Measurements from ENCODE around the gene FRAT2. TPM values are rescaled to one million over a fixed set of nuclear protein-coding genes. Genes with fewer than 3 reads are reported as not detected.
A peak's percentile ranks its signal among the peaks of the same experiment; 100 is the strongest.

Gene FRAT2
- total RNA-seq, 1 donor from 2014 or later, result 7.4 TPM

GRCh38 chr10:97327348-97328294, 6.9 kb downstream of the FRAT2 start:
- Mint-ChIP-seq H3K9me3 (ENCODE audit: unreplicated experiment) (peaks cover 2% of the 10 kb centered on the region), H3K4me3 (ENCODE audit: unreplicated experiment) (no peak overlapping the region), H3K27me3 (ENCODE audit: low read depth, unreplicated experiment) (no peaks in the 10 kb centered on the region), H3K27ac (ENCODE audit: unreplicated experiment) (no peak overlapping the region), H3K4me1 (ENCODE audit: low read depth, unreplicated experiment) (peaks cover 20% of the 10 kb centered on the region), H3K36me3 (ENCODE audit: low read depth, unreplicated experiment) (peaks cover 9% of the 10 kb centered on the region)
- FAIRE-seq, result no peak
- TF ChIP-seq, protein P1, sequence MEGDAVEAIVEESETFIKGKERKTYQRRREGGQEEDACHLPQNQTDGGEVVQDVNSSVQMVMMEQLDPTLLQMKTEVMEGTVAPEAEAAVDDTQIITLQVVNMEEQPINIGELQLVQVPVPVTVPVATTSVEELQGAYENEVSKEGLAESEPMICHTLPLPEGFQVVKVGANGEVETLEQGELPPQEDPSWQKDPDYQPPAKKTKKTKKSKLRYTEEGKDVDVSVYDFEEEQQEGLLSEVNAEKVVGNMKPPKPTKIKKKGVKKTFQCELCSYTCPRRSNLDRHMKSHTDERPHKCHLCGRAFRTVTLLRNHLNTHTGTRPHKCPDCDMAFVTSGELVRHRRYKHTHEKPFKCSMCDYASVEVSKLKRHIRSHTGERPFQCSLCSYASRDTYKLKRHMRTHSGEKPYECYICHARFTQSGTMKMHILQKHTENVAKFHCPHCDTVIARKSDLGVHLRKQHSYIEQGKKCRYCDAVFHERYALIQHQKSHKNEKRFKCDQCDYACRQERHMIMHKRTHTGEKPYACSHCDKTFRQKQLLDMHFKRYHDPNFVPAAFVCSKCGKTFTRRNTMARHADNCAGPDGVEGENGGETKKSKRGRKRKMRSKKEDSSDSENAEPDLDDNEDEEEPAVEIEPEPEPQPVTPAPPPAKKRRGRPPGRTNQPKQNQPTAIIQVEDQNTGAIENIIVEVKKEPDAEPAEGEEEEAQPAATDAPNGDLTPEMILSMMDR (IDR thresholded peaks at IDR 0.05; ENCODE audit: insufficient read depth, low read depth, low read length), result no peak
- TF ChIP-seq EZH2 (IDR thresholded peaks at IDR 0.05; ENCODE audit: insufficient read depth, low read length), result no peak
- H4K20me1 ChIP-seq (ENCODE audit: insufficient read depth, low read length), result peaks cover 7% of the 10 kb centered on the region
- H3K36me3 ChIP-seq (ENCODE audit: insufficient read depth, low read length), result no peaks in the 10 kb centered on the region
- no peak overlapping the region for H3K4me3 ChIP-seq (ENCODE audit: insufficient read depth, low read depth, low read length)
- no peak overlapping the region for H3K27ac ChIP-seq (ENCODE audit: low read depth, low read length)
- no peaks in the 10 kb centered on the region for H3K79me2 ChIP-seq (ENCODE audit: insufficient read depth, low read length)
- H3K9ac ChIP-seq (ENCODE audit: low read length), result no peak overlapping the region
- H3K27me3 ChIP-seq (ENCODE audit: insufficient read depth, low read length), result peaks cover 2% of the 10 kb centered on the region
- H2AFZ ChIP-seq (ENCODE audit: low read depth, low read length), result no peak overlapping the region
- H3K4me1 ChIP-seq (ENCODE audit: insufficient read depth, low read length), result peaks cover 5% of the 10 kb centered on the region
- no peaks in the 10 kb centered on the region for H3K9me3 ChIP-seq (ENCODE audit: insufficient read depth, low read depth, low read length)
- DNase-seq (ENCODE audit: low read depth), result no peak
- no peak overlapping the region for H3K4me2 ChIP-seq (ENCODE audit: low read length)

DNA sequence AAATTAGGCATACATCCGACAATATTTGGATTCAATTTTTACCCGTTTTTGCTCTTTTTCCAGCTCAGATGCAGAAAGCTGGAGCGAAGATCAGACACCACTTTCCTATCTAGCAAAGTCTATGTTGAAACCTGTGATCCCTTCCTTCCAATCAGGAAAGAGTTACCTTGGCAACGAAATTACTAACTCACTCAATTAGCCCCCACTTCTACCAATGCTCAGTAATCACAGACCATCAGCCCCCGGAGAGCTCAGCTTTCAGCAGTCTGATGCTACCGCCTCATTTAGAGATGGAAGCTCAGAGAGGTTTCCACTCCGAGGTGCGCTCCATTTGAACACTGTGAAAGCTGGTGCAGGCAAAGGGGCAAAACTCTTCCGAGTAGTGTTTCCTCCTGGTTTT, 8.8 kb downstream of the FRAT2 start:
- Mint-ChIP-seq H3K27me3 (ENCODE audit: low read depth, unreplicated experiment) (peaks cover 8% of the 10 kb centered on the region), H3K4me3 (ENCODE audit: unreplicated experiment) (peak overlapping the region; percentile 50), H3K36me3 (ENCODE audit: low read depth, unreplicated experiment) (peaks cover 9% of the 10 kb centered on the region), H3K4me1 (ENCODE audit: low read depth, unreplicated experiment) (peaks cover 10% of the 10 kb centered on the region), H3K9me3 (ENCODE audit: unreplicated experiment) (peaks cover 2% of the 10 kb centered on the region), H3K27ac (ENCODE audit: unreplicated experiment) (no peak overlapping the region)
- Histone ChIP-seq H3K4me2 (ENCODE audit: low read length) (no peak overlapping the region), H3K36me3 (ENCODE audit: insufficient read depth, low read length) (no peaks in the 10 kb centered on the region), H3K27me3 (ENCODE audit: insufficient read depth, low read length) (peaks cover 16% of the 10 kb centered on the region), H4K20me1 (ENCODE audit: insufficient read depth, low read length) (no peaks in the 10 kb centered on the region), H3K4me3 (ENCODE audit: insufficient read depth, low read depth, low read length) (no peak overlapping the region), H2AFZ (ENCODE audit: low read depth, low read length) (no peak overlapping the region), H3K9me3 (ENCODE audit: insufficient read depth, low read depth, low read length) (no peaks in the 10 kb centered on the region), H3K27ac (ENCODE audit: low read depth, low read length) (no peak overlapping the region), H3K79me2 (ENCODE audit: insufficient read depth, low read length) (no peaks in the 10 kb centered on the region), H3K9ac (ENCODE audit: low read length) (no peak overlapping the region), H3K4me1 (ENCODE audit: insufficient read depth, low read length) (no peaks in the 10 kb centered on the region)
- FAIRE-seq (no peak), DNase-seq (ENCODE audit: low read depth) (no peak)
- TF ChIP-seq EZH2 (IDR thresholded peaks at IDR 0.05; ENCODE audit: insufficient read depth, low read length), result no peak
- TF ChIP-seq, protein P1 (IDR thresholded peaks at IDR 0.05; ENCODE audit: insufficient read depth, low read depth, low read length), result no peak

- H4K20me1 ChIP-seq (ENCODE audit: insufficient read depth, low read length), result no peaks in the 10 kb centered on the region
- no peaks in the 10 kb centered on the region for H3K9me3 ChIP-seq (ENCODE audit: insufficient read depth, low read depth, low read length)
- DNase-seq (ENCODE audit: low read depth), result no peak
- peaks cover 8% of the 10 kb centered on the region for H3K4me1 ChIP-seq (ENCODE audit: insufficient read depth, low read length)
- Mint-ChIP-seq H3K4me3 (ENCODE audit: unreplicated experiment) (no peak overlapping the region), H3K27me3 (ENCODE audit: low read depth, unreplicated experiment) (peaks cover 14% of the 10 kb centered on the region), H3K9me3 (ENCODE audit: unreplicated experiment) (no peaks in the 10 kb centered on the region), H3K4me1 (ENCODE audit: low read depth, unreplicated experiment) (peaks cover 9% of the 10 kb centered on the region), H3K27ac (ENCODE audit: unreplicated experiment) (no peak overlapping the region), H3K36me3 (ENCODE audit: low read depth, unreplicated experiment) (peaks cover 2% of the 10 kb centered on the region)
- no peak overlapping the region for H3K4me2 ChIP-seq (ENCODE audit: low read length)
- no peak overlapping the region for H3K27ac ChIP-seq (ENCODE audit: low read depth, low read length)
- no peak overlapping the region for H2AFZ ChIP-seq (ENCODE audit: low read depth, low read length)
- FAIRE-seq, result no peak
- no peak overlapping the region for H3K4me3 ChIP-seq (ENCODE audit: insufficient read depth, low read depth, low read length)
- H3K27me3 ChIP-seq (ENCODE audit: insufficient read depth, low read length), result peaks cover 27% of the 10 kb centered on the region
- no peaks in the 10 kb centered on the region for H3K36me3 ChIP-seq (ENCODE audit: insufficient read depth, low read length)
- TF ChIP-seq, protein P1 (IDR thresholded peaks at IDR 0.05; ENCODE audit: insufficient read depth, low read depth, low read length), result no peak
- TF ChIP-seq EZH2 (IDR thresholded peaks at IDR 0.05; ENCODE audit: insufficient read depth, low read length), result no peak
- no peaks in the 10 kb centered on the region for H3K79me2 ChIP-seq (ENCODE audit: insufficient read depth, low read length)
- no peak overlapping the region for H3K9ac ChIP-seq (ENCODE audit: low read length)
Measured at GRCh38 chr10:97323501-97323900, 11.0 kb downstream of the FRAT2 start.
